AG04450 (cell line): ENCODE data around the gene TRMT112. TPM values are rescaled to one million over a fixed set of nuclear protein-coding genes. Genes with fewer than 3 reads are reported as not detected.

ENCODE experiments used
- CTCF ChIA-PET: fragments of 300-600, 350-600 bp; formaldehyde crosslinking; extraction: SDS; loops from one replicate; lab custom pipeline; 2022; ENCODE audit warnings: antibody characterized with exemption, inconsistent platforms; lab: Charles Lee
- POLR2A ChIA-PET: fragments of 350-600 bp; formaldehyde crosslinking; extraction: SDS; loops from one replicate; lab custom pipeline; 2021; ENCODE audit warnings: antibody characterized with exemption, inconsistent platforms; lab: Yijun Ruan, JAX
- DNase-seq: peaks from one replicate; pipeline ENCODE4 v3.0.0-alpha.2; 2011; ENCODE audit warnings: low read depth, low spot score
- H3K27ac ChIP-seq: one replicate; pipeline ENCODE4 v1.5.1; 2012; ENCODE audit warnings: low read depth, low read length, control low read depth
- H3K27me3 ChIP-seq: one replicate; pipeline ENCODE4 v1.6.0; 2012; ENCODE audit warnings: low read length; ENCODE audit not compliant: control insufficient read depth, insufficient read depth
- H3K4me3 ChIP-seq: 2 replicates; pipeline ENCODE4 v1.5.1; 2011; ENCODE audit warnings: mild to moderate bottlenecking, low read depth, low read length, control low read depth
- H3K9me3 ChIP-seq: 2 replicates; pipeline ENCODE4 v1.5.1; 2012; ENCODE audit warnings: low read length; ENCODE audit not compliant: control insufficient read depth, insufficient read depth
- polyA plus RNA-seq: library from polyadenylated mRNA; depleted of rRNA; stranded (reverse); fragments of >200 nt; gene quantifications from 2 replicates; pipeline ENCODE4 v1.2.3, GENCODE V29; 2011
- TF ChIP-seq, protein P1 (sequence below): IDR thresholded peaks from 2 replicates; pipeline ENCODE4 v1.5.1; 2011; ENCODE audit warnings: low read depth, low read length, control low read depth, inconsistent platforms

The TRMT112 gene
- polyA plus RNA-seq, 1 experiment, result 194 TPM

DNA sequence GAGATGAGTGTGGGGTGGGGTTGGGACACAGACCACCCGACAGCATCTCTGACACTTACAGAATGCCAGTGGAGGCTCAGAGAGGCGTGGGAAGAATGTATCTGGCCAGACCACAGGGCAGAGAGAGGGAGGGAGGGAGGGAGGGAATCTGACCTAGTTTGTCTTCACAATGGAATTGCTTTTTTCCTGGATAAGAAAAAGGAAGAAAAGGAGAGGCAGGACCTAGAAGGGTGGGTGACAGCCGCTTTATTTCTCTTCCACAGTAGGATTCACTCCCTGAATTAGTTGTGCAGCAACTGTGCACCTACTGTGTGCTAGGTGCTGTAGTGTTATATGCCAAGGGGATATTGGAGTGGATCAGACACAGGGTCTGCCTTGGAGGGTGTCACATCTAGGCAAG, 22.6 kb downstream of the TRMT112 start:
- DNase-seq, result no peak
- H3K27me3 ChIP-seq, result peaks cover 82% of the 10 kb centered on the region
- ChIA-PET CTCF (interaction anchor here (0.6 to 2.7 kb wide), 3 partner anchors 9 to 110 kb away, joined by 4 to 14 read pairs (median 5); partner anchors contain the start of gene PLCB3), POLR2A (interaction anchor here (0.7 kb wide), 1 partner anchor 1920 kb away, joined by 8 read pairs; no protein-coding TSS in a partner anchor)
- H3K27ac ChIP-seq, result no peak overlapping the region
- no peak overlapping the region for H3K4me3 ChIP-seq
- peaks cover 4% of the 10 kb centered on the region; the same call in 1 of the 2 replicates for H3K9me3 ChIP-seq
- TF ChIP-seq, protein P1, sequence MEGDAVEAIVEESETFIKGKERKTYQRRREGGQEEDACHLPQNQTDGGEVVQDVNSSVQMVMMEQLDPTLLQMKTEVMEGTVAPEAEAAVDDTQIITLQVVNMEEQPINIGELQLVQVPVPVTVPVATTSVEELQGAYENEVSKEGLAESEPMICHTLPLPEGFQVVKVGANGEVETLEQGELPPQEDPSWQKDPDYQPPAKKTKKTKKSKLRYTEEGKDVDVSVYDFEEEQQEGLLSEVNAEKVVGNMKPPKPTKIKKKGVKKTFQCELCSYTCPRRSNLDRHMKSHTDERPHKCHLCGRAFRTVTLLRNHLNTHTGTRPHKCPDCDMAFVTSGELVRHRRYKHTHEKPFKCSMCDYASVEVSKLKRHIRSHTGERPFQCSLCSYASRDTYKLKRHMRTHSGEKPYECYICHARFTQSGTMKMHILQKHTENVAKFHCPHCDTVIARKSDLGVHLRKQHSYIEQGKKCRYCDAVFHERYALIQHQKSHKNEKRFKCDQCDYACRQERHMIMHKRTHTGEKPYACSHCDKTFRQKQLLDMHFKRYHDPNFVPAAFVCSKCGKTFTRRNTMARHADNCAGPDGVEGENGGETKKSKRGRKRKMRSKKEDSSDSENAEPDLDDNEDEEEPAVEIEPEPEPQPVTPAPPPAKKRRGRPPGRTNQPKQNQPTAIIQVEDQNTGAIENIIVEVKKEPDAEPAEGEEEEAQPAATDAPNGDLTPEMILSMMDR, result no peak

DNA sequence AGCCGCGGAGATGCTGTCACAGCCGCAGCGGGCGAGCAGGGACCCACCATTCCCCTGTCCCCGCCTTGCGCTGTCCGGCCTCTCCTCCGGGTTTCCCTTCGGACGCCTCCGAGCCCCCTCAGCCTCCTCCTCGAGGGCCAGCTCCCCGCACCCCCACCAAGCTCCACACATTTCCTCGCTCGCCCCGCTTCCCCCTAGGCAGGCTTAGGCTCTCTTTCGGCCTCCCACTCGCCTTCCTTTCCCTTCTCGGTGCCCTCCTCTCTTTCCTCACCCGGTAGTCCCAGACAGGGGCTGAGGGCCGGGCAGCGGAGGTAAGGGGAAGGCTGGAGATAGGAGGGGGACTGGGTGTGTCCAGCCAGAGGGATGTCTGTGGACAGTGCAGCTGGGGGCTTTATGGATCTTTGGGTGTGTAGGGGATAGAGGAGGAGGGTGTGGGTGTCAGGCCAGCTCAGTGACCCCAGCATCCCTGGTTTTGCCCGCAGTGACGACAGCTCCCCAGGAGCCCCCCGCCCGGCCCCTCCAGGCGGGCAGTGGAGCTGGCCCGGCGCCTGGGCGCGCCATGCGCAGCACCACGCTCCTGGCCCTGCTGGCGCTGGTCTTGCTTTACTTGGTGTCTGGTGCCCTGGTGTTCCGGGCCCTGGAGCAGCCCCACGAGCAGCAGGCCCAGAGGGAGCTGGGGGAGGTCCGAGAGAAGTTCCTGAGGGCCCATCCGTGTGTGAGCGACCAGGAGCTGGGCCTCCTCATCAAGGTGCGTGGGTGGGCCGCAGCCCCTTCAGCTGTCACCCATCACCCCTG, 24.7 kb downstream of the TRMT112 start:
- POLR2A ChIA-PET, result no interaction called here
- TF ChIP-seq, protein P1, result no peak
- H3K4me3 ChIP-seq, result peak overlapping the region; percentile 4; the same call in 1 of the 2 replicates
- H3K9me3 ChIP-seq, result peaks cover 4% of the 10 kb centered on the region; the same call in 1 of the 2 replicates
- no peak overlapping the region for H3K27ac ChIP-seq
- no peak for DNase-seq
- H3K27me3 ChIP-seq, result peaks cover 62% of the 10 kb centered on the region
- CTCF ChIA-PET, result interaction anchor here (0.5 to 12.0 kb wide), 2 partner anchors 10 to 16 kb away, joined by 3 to 124 read pairs; partner anchors contain the start of gene CATSPERZ

DNA sequence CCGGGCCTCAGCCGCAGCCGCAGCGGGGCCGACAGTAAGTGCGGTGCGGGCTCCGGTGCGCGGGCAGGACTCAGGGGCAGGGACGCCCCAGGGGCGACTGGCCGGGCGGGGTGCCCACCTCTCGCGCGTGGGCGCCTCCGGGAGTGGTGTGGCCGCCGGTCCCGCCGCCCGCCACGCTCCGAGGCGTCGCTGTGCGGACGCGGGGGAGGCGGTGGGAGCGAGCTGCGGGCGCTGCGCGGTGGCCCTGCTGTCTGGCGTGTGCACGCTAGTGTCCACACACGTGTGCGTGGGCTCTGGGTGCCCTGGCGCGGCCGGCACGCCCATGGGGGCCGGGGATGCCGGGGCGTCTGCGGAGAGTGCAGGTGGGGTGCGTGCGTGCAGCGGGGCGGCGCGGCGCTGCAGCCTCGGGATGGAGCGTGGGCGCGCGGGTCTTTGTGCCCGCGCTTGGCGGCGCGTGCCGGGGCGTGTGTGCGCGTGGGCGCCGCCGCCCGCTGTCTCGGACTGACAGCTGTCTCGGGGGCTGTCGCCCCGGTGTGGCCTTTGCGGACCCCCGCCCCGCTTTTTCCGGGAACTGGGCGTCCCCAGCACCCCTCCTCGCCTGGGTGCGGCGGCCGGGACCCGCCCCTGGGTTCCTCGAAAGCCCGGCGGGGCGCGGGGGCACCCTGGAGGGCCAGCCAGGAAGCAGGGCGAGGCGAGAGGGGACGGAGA, 25.5 kb downstream of the TRMT112 start:
- peaks cover 1% of the 10 kb centered on the region; the same call in 1 of the 2 replicates for H3K9me3 ChIP-seq
- ChIA-PET CTCF (interaction anchor here (12.0 kb wide), 1 partner anchor 11 kb away, joined by 124 read pairs; the partner anchor contains the start of gene CATSPERZ), POLR2A (no interaction called here)
- DNase-seq, result no peak
- peaks cover 54% of the 10 kb centered on the region for H3K27me3 ChIP-seq
- peak overlapping the region; percentile 29; the same call in 1 of the 2 replicates for H3K4me3 ChIP-seq
- H3K27ac ChIP-seq, result no peak overlapping the region
- TF ChIP-seq, protein P1, result no peak

DNA sequence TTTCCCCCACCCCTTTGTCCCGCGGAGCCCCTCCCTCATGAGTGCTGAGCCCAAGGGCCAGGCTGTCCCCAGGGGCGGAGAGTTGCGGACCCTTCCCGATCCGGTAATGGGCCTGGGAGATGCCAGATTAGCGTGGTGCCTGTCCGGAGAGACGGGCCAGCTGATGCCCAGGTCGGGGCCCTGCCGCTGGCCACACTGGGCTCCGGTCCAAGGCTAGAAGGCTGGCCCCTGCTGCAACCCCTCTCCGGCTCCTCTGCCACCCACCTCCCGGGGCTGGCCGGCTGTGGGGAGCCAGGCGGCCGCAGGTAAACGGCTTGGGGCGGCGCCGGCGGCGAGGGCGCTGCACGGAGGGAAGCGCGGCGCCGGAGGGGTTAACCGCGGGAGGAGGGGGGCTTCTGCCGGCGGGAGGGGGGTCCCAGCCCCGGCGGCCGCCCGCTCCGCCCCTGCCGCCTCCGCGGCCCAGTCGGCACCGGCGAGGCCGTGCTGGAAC, 26.1 kb downstream of the TRMT112 start, which contains the start of gene KCNK4:
Gene KCNK4, plus strand, starts transcription at position 41 of the 490 bp plus-strand sequence. CDS start 1,717 bp downstream, outside the sequence.
- H3K9me3 ChIP-seq, result no peaks in the 10 kb centered on the region
- TF ChIP-seq, protein P1, result no peak
- DNase-seq, result no peak
- POLR2A ChIA-PET, result no interaction called here
- CTCF ChIA-PET, result interaction anchor here (12.0 kb wide), 1 partner anchor 11 kb away, joined by 124 read pairs; the partner anchor contains the start of gene CATSPERZ
- no peak within 1 kb of the TSS for H3K27ac ChIP-seq
- peak within 1 kb of the TSS; percentile 29; the same call in 1 of the 2 replicates for H3K4me3 ChIP-seq
- H3K27me3 ChIP-seq, result peaks cover 48% of the 10 kb centered on the region
